Eye (tissue), 1 donor: ENCODE data around the gene FAM219A.
A peak's percentile ranks its signal among the peaks of the same experiment; 100 is the strongest.

ENCODE experiments used
- DNase-seq: peaks from one replicate; pipeline ENCODE4 v3.0.0-alpha.2; 2015

The FAM219A gene, protein sequence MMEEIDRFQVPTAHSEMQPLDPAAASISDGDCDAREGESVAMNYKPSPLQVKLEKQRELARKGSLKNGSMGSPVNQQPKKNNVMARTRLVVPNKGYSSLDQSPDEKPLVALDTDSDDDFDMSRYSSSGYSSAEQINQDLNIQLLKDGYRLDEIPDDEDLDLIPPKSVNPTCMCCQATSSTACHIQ

DNA sequence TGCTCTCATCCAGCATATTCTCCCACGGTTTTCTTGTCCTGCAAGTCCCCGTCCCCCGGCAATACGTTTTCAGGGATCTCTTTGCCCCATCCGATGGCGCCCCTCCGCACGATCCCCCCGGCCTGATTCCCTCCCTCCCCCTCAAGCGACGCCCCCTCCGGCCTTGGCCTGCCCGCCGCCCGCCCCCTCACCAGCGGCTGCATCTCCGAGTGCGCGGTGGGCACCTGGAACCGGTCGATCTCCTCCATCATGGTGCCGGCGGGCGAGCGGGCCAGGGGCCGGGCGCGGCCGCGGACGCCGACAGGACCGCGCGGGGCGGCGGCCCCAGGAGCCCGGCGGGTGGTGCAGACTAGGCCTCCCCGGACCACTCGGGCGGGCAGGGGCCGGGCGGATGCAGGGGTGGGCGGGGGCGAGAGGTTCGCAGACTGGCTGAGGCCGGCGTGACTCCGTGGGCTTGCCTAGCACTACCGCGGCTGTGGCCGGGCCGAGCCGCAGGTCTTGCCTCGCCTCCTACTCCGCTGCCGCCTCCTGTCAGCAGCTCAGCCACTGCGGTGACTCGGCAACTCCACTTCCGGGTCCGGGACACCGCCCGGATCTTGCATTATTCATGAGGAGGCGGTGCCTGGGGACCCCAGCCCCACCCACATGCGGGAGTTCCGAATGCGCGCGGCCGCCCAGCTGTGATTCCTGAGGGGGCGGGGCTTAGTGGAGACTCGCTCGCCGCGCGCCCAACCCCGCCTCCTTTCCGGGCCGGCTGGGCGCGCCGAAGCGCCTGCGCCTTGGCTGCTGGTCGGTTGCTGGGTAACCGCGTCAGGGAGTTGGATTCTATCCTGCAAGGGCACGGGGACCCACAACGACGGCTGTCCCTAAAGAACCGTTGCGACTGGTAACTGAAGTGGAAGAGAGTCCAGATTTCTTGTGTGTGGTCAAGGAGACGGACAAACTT lies at the start of gene FAM219A, which contains the start of gene DNAI1:
TSS of gene FAM219A (minus strand) at position 558 of the 946 bp plus-strand sequence. CDS start at position 251, 307 bp downstream.
TSS of gene DNAI1 (plus strand) at position 793 of the 946 bp plus-strand sequence. CDS start 201 bp downstream, outside the sequence.
- peak; percentile 100 for DNase-seq

DNA sequence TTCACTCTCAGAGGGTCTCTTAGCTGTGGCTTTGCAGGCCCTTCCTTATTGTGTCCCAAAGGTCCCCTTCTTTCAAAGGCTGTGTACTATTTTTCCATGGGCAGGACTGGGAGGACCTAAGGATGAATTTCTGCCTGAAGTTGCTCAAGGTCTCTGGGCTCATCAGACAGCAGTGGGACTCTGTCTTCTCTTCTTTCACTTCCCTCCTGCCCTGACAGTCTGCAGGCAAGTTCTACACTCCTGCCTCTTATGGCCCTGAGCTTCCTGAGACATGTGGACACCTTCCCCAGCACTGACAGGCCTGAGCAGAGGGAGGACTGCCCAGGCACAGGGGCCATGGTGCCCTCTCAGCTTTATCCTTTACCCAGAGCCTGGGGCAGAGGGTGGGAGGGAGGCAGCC lies 49.6 kb upstream of the FAM219A start:
- no peak for DNase-seq

DNA sequence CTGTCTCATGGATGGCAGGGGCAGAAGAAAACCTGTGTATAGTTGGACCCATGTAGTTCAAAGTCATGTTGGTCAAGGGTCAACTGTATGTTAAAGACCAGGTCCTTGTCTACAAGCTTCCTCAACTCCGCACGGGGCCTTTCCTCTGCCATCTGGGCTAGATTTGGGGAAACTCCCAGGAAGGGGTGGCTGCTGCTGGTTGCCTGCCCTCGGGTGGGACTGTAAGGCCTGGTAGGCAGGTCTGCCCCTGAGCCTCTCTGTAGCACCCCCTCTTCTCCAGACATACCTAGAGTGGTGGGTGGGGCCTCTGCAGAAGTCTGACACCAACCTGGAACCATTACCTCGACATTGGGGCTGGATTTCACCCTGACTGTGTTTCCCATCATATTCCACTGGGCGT lies 49.2 kb upstream of the FAM219A start:
- DNase-seq: no peak

DNA sequence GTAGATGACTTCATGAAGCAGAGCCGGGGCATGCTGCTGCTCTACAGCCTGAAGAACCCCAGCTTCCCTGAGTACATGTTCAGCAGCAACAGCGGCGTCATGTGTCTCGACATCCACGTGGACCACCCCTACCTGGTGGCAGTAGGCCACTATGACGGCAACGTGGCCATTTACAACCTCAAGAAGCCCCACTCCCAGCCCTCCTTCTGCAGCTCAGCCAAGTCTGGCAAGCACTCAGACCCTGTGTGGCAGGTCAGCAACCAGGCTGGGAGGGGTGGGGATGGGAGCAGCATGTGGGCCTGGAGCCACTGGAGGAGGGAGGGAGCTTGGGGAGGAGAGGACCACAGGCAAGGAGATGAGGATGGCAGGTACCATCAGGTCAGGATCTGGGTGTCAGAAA lies 48.3 kb upstream of the FAM219A start:
- no peak for DNase-seq

DNA sequence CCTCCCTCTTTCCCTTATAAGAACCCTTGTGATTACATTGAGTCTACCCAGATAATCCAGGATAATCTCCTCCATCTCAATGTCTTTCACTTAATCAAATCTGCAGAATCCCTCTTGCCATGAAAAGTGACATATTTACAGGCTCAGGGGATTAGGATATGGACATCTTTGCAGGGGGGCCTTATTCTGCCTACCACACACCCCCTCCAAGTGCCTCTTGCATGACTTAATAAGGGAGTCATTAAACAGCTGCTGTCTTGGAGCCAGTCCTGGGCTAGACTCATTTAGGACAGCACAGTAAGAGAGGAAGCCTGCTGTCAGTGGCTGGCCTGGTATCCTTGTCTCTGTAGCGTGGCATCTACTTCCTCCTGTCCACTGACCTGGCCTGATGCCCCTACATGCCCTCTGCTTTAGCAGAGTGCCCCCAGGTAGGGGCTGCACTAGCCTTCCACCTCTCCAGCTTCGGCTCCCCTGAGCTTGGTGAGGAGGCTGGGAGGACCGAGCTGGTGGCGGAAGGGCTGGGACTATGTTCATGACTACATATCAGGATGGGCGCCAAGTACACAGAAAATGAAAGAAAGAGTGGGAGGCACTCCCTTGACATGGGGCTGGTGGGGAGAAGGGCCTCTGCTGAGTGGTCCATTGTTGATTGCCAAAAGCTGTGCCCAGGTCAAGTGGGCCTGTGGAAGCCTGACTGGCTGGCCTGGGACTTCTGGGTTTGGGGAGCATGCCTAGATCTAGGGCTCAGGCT lies 47.2 kb upstream of the FAM219A start:
- DNase-seq: no peak

DNA sequence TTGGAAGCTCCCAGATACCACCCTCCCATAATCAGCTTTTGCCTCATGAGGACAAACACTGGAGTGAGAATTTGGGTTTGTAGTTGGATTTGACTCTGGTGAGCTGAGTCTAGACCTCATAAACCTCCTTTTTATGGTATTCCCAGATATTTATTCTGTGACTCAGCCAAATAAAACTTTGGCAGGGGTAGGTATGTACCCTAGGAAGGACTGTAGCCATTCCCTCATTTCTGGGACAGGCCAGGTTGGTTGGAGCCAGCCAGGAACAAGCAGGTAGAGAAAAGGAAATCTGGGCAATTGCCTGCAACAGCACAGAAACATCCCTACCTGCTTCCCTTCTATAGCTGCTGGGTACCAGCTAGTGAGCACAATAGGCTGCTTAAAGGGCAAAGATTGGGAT lies 45.0 kb upstream of the FAM219A start:
- DNase-seq: no peak

DNA sequence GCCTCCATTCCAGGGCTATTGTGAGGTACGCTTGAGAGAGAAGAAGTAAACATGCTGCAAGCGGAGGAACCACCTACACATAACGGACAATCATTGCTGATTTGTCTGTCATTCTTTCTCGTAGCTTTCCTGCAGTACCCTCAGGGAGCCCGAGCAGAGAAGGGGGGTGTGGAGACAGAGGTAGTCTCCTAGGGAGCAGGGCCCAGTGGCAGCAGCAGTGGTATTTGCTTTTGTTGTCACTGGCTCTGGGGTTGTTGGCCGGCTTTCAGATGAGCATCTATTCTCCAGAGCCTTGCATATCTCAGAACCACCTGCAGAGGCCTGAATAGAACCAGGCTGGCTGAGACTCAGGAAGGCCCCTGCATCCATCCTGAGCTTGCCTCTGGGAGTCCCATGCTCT lies 44.5 kb upstream of the FAM219A start:
- no peak for DNase-seq

GRCh38 chr9:34502471-34502870 lies 44.1 kb upstream of the FAM219A start:
- DNase-seq: no peak

- no peak for DNase-seq
These were observed 43.6 kb upstream of the FAM219A start for GRCh38 chr9:34501889-34502425.

DNA sequence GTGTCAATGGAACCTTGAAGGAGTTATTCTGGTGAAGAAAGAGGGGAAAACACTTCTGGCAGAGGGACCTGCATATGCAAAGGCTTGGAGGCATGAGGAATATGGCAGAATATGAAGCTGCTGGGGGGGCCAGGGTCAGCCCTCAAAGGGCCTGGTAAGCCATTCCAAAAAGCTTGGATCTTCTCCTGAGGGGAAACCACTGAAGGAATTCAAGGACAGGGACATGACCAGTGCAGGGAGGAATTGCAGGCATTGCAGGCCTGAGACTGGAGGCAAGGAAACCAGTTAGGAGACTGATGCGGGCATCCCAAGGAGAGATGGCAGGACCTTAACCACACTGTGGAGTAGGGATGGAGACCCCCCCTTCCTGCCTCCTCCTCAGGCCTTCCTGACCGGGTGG lies 43.0 kb upstream of the FAM219A start:
- DNase-seq: no peak

DNA sequence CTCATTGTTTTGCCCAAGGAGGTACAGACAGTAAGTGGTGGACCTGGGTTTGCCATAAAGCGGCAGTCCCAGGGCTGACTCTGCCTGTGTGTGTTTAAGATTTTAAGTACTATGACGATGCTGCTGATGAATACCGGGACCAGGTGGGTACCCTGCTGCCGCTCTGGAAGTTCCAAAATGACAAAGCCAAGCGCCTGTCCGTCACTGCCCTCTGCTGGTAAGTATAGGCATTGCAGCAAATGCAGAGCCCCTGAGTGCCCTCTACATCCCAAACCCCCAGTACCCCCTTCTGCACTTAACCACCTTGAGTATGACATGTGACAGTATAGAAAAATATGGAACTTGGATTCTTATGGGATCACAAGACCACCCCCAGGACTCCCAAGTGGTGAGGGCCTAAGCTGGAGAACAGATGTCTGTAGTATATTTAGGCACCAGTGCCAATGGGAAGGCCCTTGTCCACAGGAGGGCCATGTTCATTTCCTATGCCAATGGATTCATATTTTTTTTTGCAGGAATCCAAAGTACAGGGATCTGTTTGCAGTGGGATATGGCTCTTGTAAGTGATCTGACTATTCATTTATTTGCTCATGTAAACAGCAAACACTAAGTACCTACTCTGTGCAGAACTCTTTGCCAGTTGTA lies 42.4 kb upstream of the FAM219A start:
- DNase-seq: peak; percentile 88

GRCh38 chr9:34499076-34499475 lies 40.7 kb upstream of the FAM219A start:
- DNase-seq: no peak

- peak; percentile 67 for DNase-seq
These were observed 40.2 kb upstream of the FAM219A start for GRCh38 chr9:34498553-34498952.

DNA sequence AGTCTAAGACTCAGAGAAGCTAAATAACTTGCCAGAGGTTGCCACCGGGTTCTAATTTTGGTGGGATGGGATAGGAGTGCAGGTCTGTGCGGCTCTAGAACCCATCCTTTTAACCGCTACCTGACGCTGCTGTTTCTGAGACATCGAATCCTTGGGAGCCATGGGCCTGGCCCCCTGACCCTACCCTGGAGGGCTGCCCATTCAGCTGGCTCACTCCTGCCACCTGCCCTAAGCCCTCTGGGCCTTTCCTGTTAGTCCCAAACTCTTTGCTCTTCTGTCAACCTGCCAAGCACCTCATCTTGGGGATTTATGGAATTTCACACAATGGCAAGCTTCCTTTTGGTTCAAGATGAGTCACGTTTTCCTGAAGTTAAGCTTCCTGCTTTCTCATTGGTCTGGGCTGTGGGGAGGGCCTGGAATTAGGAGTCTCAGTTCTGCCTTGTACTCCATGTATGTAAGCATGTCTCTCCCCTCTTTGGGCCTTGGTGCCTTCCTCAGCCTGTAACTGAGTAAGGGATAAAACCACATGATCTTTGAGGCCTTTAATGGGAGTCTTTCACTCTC lies 37.9 kb upstream of the FAM219A start:
- DNase-seq: no peak

DNA sequence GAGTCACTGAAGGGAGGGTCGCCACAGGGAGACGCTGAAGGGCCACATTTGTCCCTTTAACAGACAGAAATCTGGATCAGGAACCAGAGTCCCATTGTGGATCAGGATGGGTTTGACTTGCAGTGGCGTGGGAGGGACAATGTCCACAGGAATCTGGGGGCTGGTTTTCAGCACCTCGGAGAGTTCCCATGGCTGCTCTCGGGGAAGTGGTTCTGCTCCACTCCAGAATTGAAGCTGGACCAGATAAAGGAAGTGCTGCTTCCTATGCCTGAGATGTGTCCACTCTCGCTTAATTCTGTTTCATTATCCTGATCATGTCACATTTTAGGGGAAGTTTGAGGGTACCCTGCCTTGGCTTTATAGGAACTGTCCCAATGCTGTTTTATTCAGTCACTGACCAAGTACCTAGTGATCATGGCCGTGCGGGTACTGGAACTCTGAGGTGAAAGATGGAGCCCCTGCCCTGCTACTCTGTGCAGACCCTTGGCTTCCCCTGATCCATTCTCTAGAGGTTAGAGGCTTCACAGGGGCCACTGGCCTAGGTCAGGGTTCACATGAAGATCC lies 35.7 kb upstream of the FAM219A start:
- peak; percentile 78 for DNase-seq

GRCh38 chr9:34492051-34492450 lies 33.7 kb upstream of the FAM219A start:
- no peak for DNase-seq

GRCh38 chr9:34491596-34491995 lies 33.2 kb upstream of the FAM219A start:
- no peak for DNase-seq

GRCh38 chr9:34490760-34491159 lies 32.4 kb upstream of the FAM219A start:
- DNase-seq: no peak

GRCh38 chr9:34490360-34490759 lies 32.0 kb upstream of the FAM219A start:
- no peak for DNase-seq

GRCh38 chr9:34486572-34486971 lies 28.2 kb upstream of the FAM219A start:
- DNase-seq: no peak

DNA sequence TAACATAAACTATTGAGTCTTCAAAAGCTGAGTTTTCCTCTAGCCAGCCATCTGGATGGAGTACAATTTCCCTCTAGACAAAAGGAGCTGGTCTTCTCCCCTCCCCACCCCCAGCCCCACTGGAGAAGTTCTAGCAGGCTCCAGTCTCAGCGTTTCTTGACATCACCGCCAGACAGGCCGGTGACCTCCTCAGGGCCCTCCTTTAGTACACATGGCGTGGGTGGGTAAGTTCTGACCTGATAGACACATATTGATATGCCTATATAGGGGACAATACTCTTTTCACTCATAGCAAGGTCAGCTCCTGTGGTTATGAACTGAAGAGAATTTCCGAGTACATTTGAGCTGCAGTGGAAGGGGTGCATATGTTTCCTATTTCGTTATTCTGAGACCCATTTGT lies 27.5 kb upstream of the FAM219A start:
- DNase-seq: no peak

DNA sequence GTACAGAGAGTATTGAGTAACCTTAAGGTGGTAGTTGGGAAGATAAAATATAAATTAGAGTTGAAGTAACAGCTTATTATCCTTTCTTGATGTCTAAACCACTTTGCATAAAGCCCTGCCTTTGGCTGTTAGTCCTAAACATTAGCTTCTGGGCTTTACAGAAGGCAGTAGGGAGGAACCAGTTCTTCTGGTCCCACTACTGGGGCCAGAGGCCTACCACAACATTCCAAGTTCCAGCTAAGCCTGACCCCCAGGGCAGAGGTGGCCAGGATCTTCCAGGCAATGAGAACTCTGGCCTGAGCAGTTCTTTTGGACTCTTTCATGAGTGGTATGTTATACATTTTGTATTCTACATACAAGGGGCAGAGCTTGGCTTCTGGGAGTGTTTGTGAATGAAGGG lies 26.3 kb upstream of the FAM219A start:
- DNase-seq: no peak
